CD4-positive, alpha-beta T cell treated with Interleukin-21 for 1 hour (primary cell): ENCODE results near the gene SPARC.
"Not testable (repeated sequence)": the region's sequence is repeated elsewhere in the genome, so short reads cannot be mapped to it uniquely, and the experiment has no call there.

Source experiments
- DNase-seq: peaks from one replicate; pipeline ENCODE4 v3.0.0-alpha.2; 2020

The SPARC gene

GRCh38 chr5:151700296-151700695 lies 13.6 kb upstream of the SPARC start:
- no peak for DNase-seq

- no peak for DNase-seq
Observed at GRCh38 chr5:151699071-151699901, 12.6 kb upstream of the SPARC start.

GRCh38 chr5:151698081-151698480 lies 11.4 kb upstream of the SPARC start:
- not testable (repeated sequence) for DNase-seq

- DNase-seq, result no peak
Observed at GRCh38 chr5:151697452-151697851, 10.7 kb upstream of the SPARC start.

GRCh38 chr5:151696470-151697061 lies 9.9 kb upstream of the SPARC start:
- no peak for DNase-seq

- DNase-seq, result no peak
Observed at GRCh38 chr5:151695464-151695863, 8.7 kb upstream of the SPARC start.

- DNase-seq, result no peak
Observed at GRCh38 chr5:151694035-151694485, 7.3 kb upstream of the SPARC start.

- no peak for DNase-seq
Observed at GRCh38 chr5:151692312-151692711, 5.6 kb upstream of the SPARC start.

- DNase-seq, result no peak
Observed at GRCh38 chr5:151691706-151692105, 5.0 kb upstream of the SPARC start.

GRCh38 chr5:151689591-151689990 lies 2.9 kb upstream of the SPARC start:
- not testable (repeated sequence) for DNase-seq

- no peak for DNase-seq
Observed at GRCh38 chr5:151688436-151688835, 1.7 kb upstream of the SPARC start.

- DNase-seq, result no peak
Observed at GRCh38 chr5:151685749-151686673, 704 bp downstream of the SPARC start.

GRCh38 chr5:151684690-151685361 lies 1.9 kb downstream of the SPARC start:
- DNase-seq, result no peak

- DNase-seq, result no peak
Observed at GRCh38 chr5:151683986-151684588, 2.6 kb downstream of the SPARC start.

GRCh38 chr5:151683444-151683843 lies 3.3 kb downstream of the SPARC start:
- DNase-seq, result no peak

- DNase-seq, result no peak
Observed at GRCh38 chr5:151682751-151683331, 3.9 kb downstream of the SPARC start.

- DNase-seq, result no peak
Observed at GRCh38 chr5:151682240-151682639, 4.5 kb downstream of the SPARC start.

GRCh38 chr5:151680944-151681427 lies 5.7 kb downstream of the SPARC start:
- DNase-seq, result no peak

GRCh38 chr5:151680156-151680505 lies 6.6 kb downstream of the SPARC start:
- DNase-seq, result not testable (repeated sequence)

- no peak for DNase-seq
Observed at GRCh38 chr5:151679421-151680155, 7.1 kb downstream of the SPARC start.

GRCh38 chr5:151678713-151679112 lies 8.0 kb downstream of the SPARC start:
- DNase-seq, result no peak
